SK-N-MC (cell line): Measurements from ENCODE around the gene C2CD4C.
"Not testable (repeated sequence)": the region's sequence is repeated elsewhere in the genome, so short reads cannot be mapped to it uniquely, and the experiment has no call there.

Source experiments
- DNase-seq: peaks from one replicate; pipeline ENCODE4 v3.0.0-alpha.2; 2011; ENCODE audit warnings: low read depth, low spot score
- H3K27ac ChIP-seq: fragments of 200-600 bp; sonication (generic); 2 replicates; pipeline ENCODE4 v1.5.1; 2016; ENCODE audit warnings: mixed run types
- H3K36me3 ChIP-seq: fragments of 200-600 bp; sonication (generic); 2 replicates; pipeline ENCODE4 v1.6.1; 2017; ENCODE audit warnings: antibody characterized with exemption, low read length, mixed read lengths; ENCODE audit not compliant: insufficient read depth
- H3K4me3 ChIP-seq: fragments of 200-600 bp; sonication (generic); 2 replicates; pipeline ENCODE4 v1.5.1; 2016
- H3K9ac ChIP-seq: fragments of 200-600 bp; sonication (generic); 2 replicates; pipeline ENCODE4 v1.8.0; 2017; ENCODE audit warnings: mixed run types, mixed read lengths; ENCODE audit not compliant: insufficient read length
- H3K9me3 ChIP-seq: fragments of 200-600 bp; sonication (generic); 2 replicates; pipeline ENCODE4 v1.6.1; 2017; ENCODE audit warnings: low read depth, mild to moderate bottlenecking, antibody characterized with exemption, low read length, moderate library complexity, mixed read lengths
- EZH2 ChIP-seq: fragments of 200-600 bp; sonication (generic); IDR thresholded peaks from one replicate; pipeline ENCODE4 v1.6.1; 2017; ENCODE audit warnings: antibody characterized with exemption
- FOXP2 ChIP-seq: optimal IDR thresholded peaks from 2 replicates; pipeline ENCODE3; 2011; ENCODE audit warnings: mild to moderate bottlenecking, moderate library complexity; ENCODE audit not compliant: insufficient read depth; ENCODE audit errors: extremely low read length, control extremely low read depth
- POLR2AphosphoS5 ChIP-seq: IDR thresholded peaks from 2 replicates; pipeline ENCODE4 v1.6.1; 2012; ENCODE audit warnings: mild to moderate bottlenecking, low read depth, low read length, borderline replicate concordance

Gene C2CD4C

GRCh38 chr19:384799-385169 is 24.2 kb downstream of the C2CD4C start:
- H3K36me3 ChIP-seq, result no peaks in the 10 kb centered on the region
- no peak for DNase-seq
- H3K9ac ChIP-seq, result no peak overlapping the region
- no peak for TF ChIP-seq FOXP2
- TF ChIP-seq EZH2, result no peak
- no peak for TF ChIP-seq POLR2AphosphoS5
- no peak overlapping the region for H3K27ac ChIP-seq
- H3K9me3 ChIP-seq, result no peaks in the 10 kb centered on the region
- H3K4me3 ChIP-seq, result no peak overlapping the region

GRCh38 chr19:383922-384798 is 24.8 kb downstream of the C2CD4C start:
- Histone ChIP-seq H3K9ac (no peak overlapping the region), H3K4me3 (no peak overlapping the region), H3K36me3 (no peaks in the 10 kb centered on the region), H3K27ac (no peak overlapping the region), H3K9me3 (no peaks in the 10 kb centered on the region)
- TF ChIP-seq EZH2, result no peak
- no peak for TF ChIP-seq FOXP2
- no peak for TF ChIP-seq POLR2AphosphoS5
- DNase-seq, result no peak

GRCh38 chr19:383040-383439 is 25.9 kb downstream of the C2CD4C start:
- DNase-seq, result no peak

GRCh38 chr19:382578-382977 is 26.4 kb downstream of the C2CD4C start:
- H3K9ac ChIP-seq, H3K36me3 ChIP-seq, H3K9me3 ChIP-seq, H3K27ac ChIP-seq: not testable (repeated sequence)
- H3K4me3 ChIP-seq, result peak overlapping the region; percentile 58; the same call in 1 of the 2 replicates
- DNase-seq, result peak; percentile 58

More at GRCh38 chr19:383040-383439, 25.9 kb downstream of the C2CD4C start:
- H3K27ac ChIP-seq, result no peak overlapping the region
- TF ChIP-seq EZH2 (no peak), POLR2AphosphoS5 (no peak), FOXP2 (no peak)
- no peak overlapping the region for H3K9ac ChIP-seq
- H3K4me3 ChIP-seq, result peak overlapping the region; percentile 58; the same call in 1 of the 2 replicates
- no peaks in the 10 kb centered on the region for H3K9me3 ChIP-seq
- no peaks in the 10 kb centered on the region for H3K36me3 ChIP-seq

GRCh38 chr19:381901-382300 is 27.0 kb downstream of the C2CD4C start:
- not testable (repeated sequence) for H3K4me3 ChIP-seq, DNase-seq, H3K36me3 ChIP-seq, H3K9me3 ChIP-seq, H3K9ac ChIP-seq, H3K27ac ChIP-seq

GRCh38 chr19:380618-381219 is 28.2 kb downstream of the C2CD4C start:
- H3K9me3 ChIP-seq, DNase-seq, H3K9ac ChIP-seq, H3K4me3 ChIP-seq, H3K27ac ChIP-seq, H3K36me3 ChIP-seq: not testable (repeated sequence)

- Histone ChIP-seq H3K9me3 (no peaks in the 10 kb centered on the region), H3K27ac (peak overlapping the region; percentile 30; the same call in 1 of the 2 replicates), H3K4me3 (no peak overlapping the region), H3K36me3 (no peaks in the 10 kb centered on the region), H3K9ac (no peak overlapping the region)
- no peak for DNase-seq
- TF ChIP-seq FOXP2 (no peak), POLR2AphosphoS5 (no peak), EZH2 (no peak)
These were observed 29.2 kb downstream of the C2CD4C start for GRCh38 chr19:379796-380195.

GRCh38 chr19:378706-379105 is 30.2 kb downstream of the C2CD4C start:
- Histone ChIP-seq H3K9ac (no peak overlapping the region), H3K9me3 (no peaks in the 10 kb centered on the region), H3K27ac (no peak overlapping the region), H3K4me3 (no peak overlapping the region), H3K36me3 (no peaks in the 10 kb centered on the region)
- DNase-seq, result no peak
- TF ChIP-seq EZH2, result no peak
- no peak for TF ChIP-seq POLR2AphosphoS5
- TF ChIP-seq FOXP2, result no peak

- no peak overlapping the region for H3K9ac ChIP-seq
- no peaks in the 10 kb centered on the region for H3K9me3 ChIP-seq
- H3K36me3 ChIP-seq, result no peaks in the 10 kb centered on the region
- DNase-seq, result no peak
- TF ChIP-seq POLR2AphosphoS5 (no peak), FOXP2 (no peak), EZH2 (no peak)
- H3K27ac ChIP-seq, result peak overlapping the region; percentile 62
- H3K4me3 ChIP-seq, result no peak overlapping the region
These were observed 31.0 kb downstream of the C2CD4C start for GRCh38 chr19:377801-378581.
